GM12878 (cell line): ENCODE measurements around the gene MTFR1L.

Source experiments
- CREB1 ChIP-seq: IDR thresholded peaks from 2 replicates; pipeline ENCODE4 v1.6.1; 2012; ENCODE audit warnings: low read depth, mild to moderate bottlenecking, inconsistent platforms
- CREM ChIP-seq: IDR thresholded peaks from 2 replicates; pipeline ENCODE4 v1.6.1; 2014; ENCODE audit warnings: antibody characterized with exemption, low read depth
- CTCF ChIP-seq, 3 experiments: IDR thresholded peaks in 2 of 3; conservative IDR thresholded peaks in 1 of 3; 2 replicates each; pipeline ENCODE4 v1.5.1; 2011; ENCODE audit warnings: low read depth in 3 of 3, low read length in 3 of 3, mild to moderate bottlenecking in 3 of 3, control low read depth in 2 of 3, moderate library complexity in 2 of 3, inconsistent platforms in 1 of 3, mixed read lengths in 1 of 3; ENCODE audit not compliant: control insufficient read depth in 2 of 3, insufficient read depth in 1 of 3; ENCODE audit errors: extremely low read depth in 1 of 3
- FOXM1 ChIP-seq: IDR thresholded peaks from 2 replicates; pipeline ENCODE4 v1.6.1; 2012; ENCODE audit warnings: low read depth, mild to moderate bottlenecking, inconsistent platforms, low read length, moderate library complexity
- GABPA ChIP-seq: IDR thresholded peaks from 2 replicates; pipeline ENCODE4 v1.6.1; 2014; ENCODE audit warnings: antibody characterized with exemption, low read depth, mild to moderate bottlenecking, inconsistent platforms
- HCFC1 ChIP-seq: fragments of 150-350 bp; IDR thresholded peaks from 2 replicates; pipeline ENCODE4 v1.6.1; 2014; ENCODE audit warnings: low read length
- POLR2A ChIP-seq: IDR thresholded peaks from 2 replicates; pipeline ENCODE4 v1.6.1; 2011; ENCODE audit warnings: low read depth, mild to moderate bottlenecking, low read length
- POU2F2 ChIP-seq: IDR thresholded peaks from 3 replicates; pipeline ENCODE4 v1.6.1; 2011; ENCODE audit warnings: low read depth, mild to moderate bottlenecking, low read length, borderline replicate concordance
- RAD51 ChIP-seq: fragments of 450-650 bp; IDR thresholded peaks from 2 replicates; pipeline ENCODE4 v1.6.1; 2016; ENCODE audit warnings: moderate library complexity, mild to moderate bottlenecking, inconsistent platforms
- SUPT20H ChIP-seq: IDR thresholded peaks from 2 replicates; pipeline ENCODE4 v1.6.1; 2011; ENCODE audit warnings: low read depth, mild to moderate bottlenecking, low read length, moderate library complexity, borderline replicate concordance; ENCODE audit not compliant: control insufficient read depth
- TAF1 ChIP-seq: IDR thresholded peaks from 2 replicates; pipeline ENCODE4 v1.6.1; 2011; ENCODE audit warnings: mild to moderate bottlenecking, low read depth, low read length, borderline replicate concordance
- YY1 ChIP-seq: IDR thresholded peaks from 2 replicates; pipeline ENCODE4 v1.6.1; 2011; ENCODE audit warnings: low read depth, mild to moderate bottlenecking, low read length

- TF ChIP-seq CTCF (IDR thresholded peaks at IDR 0.05 in 2 of 3, conservative IDR thresholded peaks at IDR 0.05 in 1 of 3; ENCODE audit: control insufficient read depth in 2 of 3, extremely low read depth in 1 of 3, insufficient read depth in 1 of 3, low read depth in 3 of 3, low read length in 3 of 3) (no peak), POU2F2 (no peak), FOXM1 (no peak), POLR2A (no peak), YY1 (no peak), GABPA (no peak), TAF1 (no peak), CREM (no peak), CREB1 (no peak), SUPT20H (no peak), HCFC1 (no peak), RAD51 (no peak)
These were observed 47.0 kb upstream of the MTFR1L start for GRCh38 chr1:25772692-25773245.
